Heart right ventricle (tissue), 16 donors: ENCODE results near the gene CNOT11. TPM values are rescaled to one million over a fixed set of nuclear protein-coding genes. Genes with fewer than 3 reads are reported as not detected.

ENCODE experiments used
- ATAC-seq, 8 donors: fragments of 200-7000 bp; cut with Tn5 transposase; one replicate each; pipeline ENCODE4 v1.9.1; 2020; ENCODE audit warnings: mild to moderate bottlenecking in 8 of 8, moderate library complexity in 8 of 8, moderate number of reproducible peaks in 1 of 8
- DNase-seq, 2 donors: peaks; one replicate each; pipeline ENCODE4 v3.0.0-alpha.2; 2020
- H3K27ac ChIP-seq, 10 donors: fragments of 200-600 bp; sonication (generic) in 2 of 10; one replicate each; pipeline versions ENCODE4 v1.5.0 to v1.8.0; 2020 to 2022; ENCODE audit warnings: mild to moderate bottlenecking in 3 of 10
- H3K27me3 ChIP-seq, 7 donors: fragments of 200-600 bp; one replicate each; pipeline ENCODE4 v1.8.0; 2021 to 2022; ENCODE audit warnings: mild to moderate bottlenecking in 2 of 7
- H3K36me3 ChIP-seq, 9 donors: fragments of 200-600 bp; sonication (generic) in 1 of 9; one replicate each; pipeline versions ENCODE4 v1.5.0 to v1.8.0; 2020 to 2022; ENCODE audit warnings: mild to moderate bottlenecking in 2 of 9
- H3K4me1 ChIP-seq, 9 donors: fragments of 200-600 bp; sonication (generic) in 1 of 9; one replicate each; pipeline versions ENCODE4 v1.5.0 to v1.8.0; 2020 to 2022; ENCODE audit warnings: mild to moderate bottlenecking in 4 of 9
- H3K4me3 ChIP-seq, 10 donors: fragments of 200-600 bp; sonication (generic) in 2 of 10; one replicate each; pipeline versions ENCODE4 v1.5.0 to v1.8.0; 2020 to 2022; ENCODE audit warnings: mild to moderate bottlenecking in 7 of 10, moderate library complexity in 2 of 10
- H3K9me3 ChIP-seq, 11 donors: fragments of 200-600 bp in 10 of 11; sonication (generic) in 2 of 11; one replicate each; pipeline versions ENCODE4 v1.5.0 to v1.8.0; 2013 to 2022; ENCODE audit warnings: mild to moderate bottlenecking in 2 of 11, control low read depth in 1 of 11, moderate library complexity in 1 of 11
- WGBS, 2 donors: extraction: QIAGEN DNeasy Blood & Tissue Kit; methylation state at CpG; one replicate each; pipeline ENCODE4 v1.1.7; 2013; ENCODE audit warnings: inconsistent platforms in 1 of 2; 5-methylcytosine and 5-hydroxymethylcytosine counted together
- intact Hi-C, 10 donors: fragments of 100-400 bp; cut with DNase I; formaldehyde crosslinking; loops; one replicate each; pipeline versions ENCODE4 v1.11.1 to v1.14.2; 2022
- polyA plus RNA-seq, 2 donors: library from polyadenylated mRNA; stranded (reverse); fragments of 200-250 nt; gene quantifications; one replicate each; pipeline ENCODE4 v1.2.3, GENCODE V29; 2013
- total RNA-seq, 10 donors: library from RNA; stranded (reverse); fragmentation: NEBNext Ultra II Directional in 3 of 10; extraction: Animal tissue kit (Norgen Biotek cat#: 25700) in 3 of 10; gene quantifications; one replicate each; pipeline versions ENCODE4 v1.2.1 to v1.2.4, GENCODE V29; 2021 to 2023
- TF ChIP-seq, protein P1 (sequence below), 9 donors: fragments of 200-600 bp; sonication (generic) in 2 of 9; IDR thresholded peaks; one replicate each; pipeline versions ENCODE4 v1.5.0 to v1.8.0; 2021 to 2022; ENCODE audit warnings: antibody characterized with exemption in 9 of 9, mild to moderate bottlenecking in 5 of 9, moderate library complexity in 1 of 9
- donor health status: Arrhythmogenic right ventricular cardiomyopathy.
- donor health status: ischemic (EF 13 %, LVEDD 7.1; RV severe dilation, severe dysfunction).
- donor health status: healthy with polysubstance abuse.
- donor health status: DM: no; HTN: yes; CAD: no.
- donor health status: DM: no; HTN: no; CAD: no.
- donor health status: ischemic (EF 25% LVEDD 6.9; RV normal size, moderate dysfunction).
- donor health status: ischemic (EF 25% LVEDD 5.7; RV mildly dilated, moderate dysfunction).
- donor health status: healthy.
- donor health status: DM: yes; HTN: yes; CAD: no.
- donor health status: Ischemic cardiomyopathy.
- donor health status: ischemic (EF 35%, LVEDD 5.7; RV mildly dilated, moderate dysfunction).
- donor health status: nonischemic (EF 11% LVEDD 7.7; RV severe dilation, severe dysfunction).
- donor health status: DM: yes; HTN: yes; CAD: no.
- donor health status: PGD.
- donor health status: ischemic (EF 29% LVEDD 5.4; RV normal size, mild dysfunction).
- donor health status: nonischemic (EF 23%, LVEDD 6.1; RV moderate dilation, normal function).

CNOT11 gene
- total and polyA plus RNA-seq, 12 donors, result 14.5 to 77.1 (median 43.8) TPM

GRCh38 chr2:101296371-101296770, 43.7 kb downstream of the CNOT11 start:
- intact Hi-C loops, result no loop called here
- peaks cover 4 to 88% (median 25%) of the 10 kb centered on the region in 9 donors for H3K4me1 ChIP-seq
- WGBS, 2 donors, result 78 to 87% methylated on average over 5 of the region's 5 CpGs
- DNase-seq (no peak), ATAC-seq (no peak)
- TF ChIP-seq, protein P1, sequence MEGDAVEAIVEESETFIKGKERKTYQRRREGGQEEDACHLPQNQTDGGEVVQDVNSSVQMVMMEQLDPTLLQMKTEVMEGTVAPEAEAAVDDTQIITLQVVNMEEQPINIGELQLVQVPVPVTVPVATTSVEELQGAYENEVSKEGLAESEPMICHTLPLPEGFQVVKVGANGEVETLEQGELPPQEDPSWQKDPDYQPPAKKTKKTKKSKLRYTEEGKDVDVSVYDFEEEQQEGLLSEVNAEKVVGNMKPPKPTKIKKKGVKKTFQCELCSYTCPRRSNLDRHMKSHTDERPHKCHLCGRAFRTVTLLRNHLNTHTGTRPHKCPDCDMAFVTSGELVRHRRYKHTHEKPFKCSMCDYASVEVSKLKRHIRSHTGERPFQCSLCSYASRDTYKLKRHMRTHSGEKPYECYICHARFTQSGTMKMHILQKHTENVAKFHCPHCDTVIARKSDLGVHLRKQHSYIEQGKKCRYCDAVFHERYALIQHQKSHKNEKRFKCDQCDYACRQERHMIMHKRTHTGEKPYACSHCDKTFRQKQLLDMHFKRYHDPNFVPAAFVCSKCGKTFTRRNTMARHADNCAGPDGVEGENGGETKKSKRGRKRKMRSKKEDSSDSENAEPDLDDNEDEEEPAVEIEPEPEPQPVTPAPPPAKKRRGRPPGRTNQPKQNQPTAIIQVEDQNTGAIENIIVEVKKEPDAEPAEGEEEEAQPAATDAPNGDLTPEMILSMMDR (IDR thresholded peaks at IDR 0.05), result no peak
- H3K27me3 ChIP-seq, result no peaks in the 10 kb centered on the region
- H3K27ac ChIP-seq, result no peak overlapping the region
- no peaks in the 10 kb centered on the region for H3K9me3 ChIP-seq
- peaks cover 0 to 69% (median 3%) of the 10 kb centered on the region in 9 donors for H3K36me3 ChIP-seq
- no peak overlapping the region for H3K4me3 ChIP-seq

DNA sequence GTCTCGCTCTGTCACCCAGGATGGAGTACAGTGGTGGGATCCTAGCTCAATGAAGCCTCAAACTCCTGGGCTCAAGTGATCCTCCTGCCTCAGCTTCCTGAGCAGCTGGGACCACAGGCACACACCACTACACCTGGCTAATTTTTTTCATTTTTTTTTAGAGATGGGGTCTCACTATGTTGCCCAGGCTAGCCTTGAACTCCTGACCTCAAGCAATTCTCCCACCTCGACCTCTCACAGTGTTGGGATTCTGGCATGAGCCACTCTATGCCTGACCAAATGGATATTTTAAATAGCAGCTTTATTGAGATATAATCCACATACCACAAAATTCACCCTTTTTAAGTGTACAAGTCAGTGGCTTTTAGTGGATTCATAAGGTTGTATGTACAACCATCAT, 44.7 kb downstream of the CNOT11 start:
- WGBS, 2 donors, result 79 to 92% methylated on average over 2 of the region's 2 CpGs
- ATAC-seq, result no peak
- H3K9me3 ChIP-seq, result no peaks in the 10 kb centered on the region
- no peaks in the 10 kb centered on the region for H3K27me3 ChIP-seq
- no peak overlapping the region for H3K4me3 ChIP-seq
- no peak overlapping the region for H3K27ac ChIP-seq
- intact Hi-C loops, result no loop called here
- peaks cover 4 to 97% (median 34%) of the 10 kb centered on the region in 9 donors for H3K4me1 ChIP-seq
- peaks cover 0 to 69% (median 3%) of the 10 kb centered on the region in 9 donors for H3K36me3 ChIP-seq
- no peak for DNase-seq
- TF ChIP-seq, protein P1 (IDR thresholded peaks at IDR 0.05), result no peak

GRCh38 chr2:101299604-101300003, 46.9 kb downstream of the CNOT11 start:
- Histone ChIP-seq H3K9me3 (no peaks in the 10 kb centered on the region), H3K27me3 (no peaks in the 10 kb centered on the region), H3K4me3 (no peak overlapping the region), H3K4me1 (peaks cover 4 to 100% (median 47%) of the 10 kb centered on the region in 9 donors), H3K36me3 (peaks cover 0 to 67% (median 0%) of the 10 kb centered on the region in 9 donors), H3K27ac (no peak overlapping the region)
- ATAC-seq (no peak), DNase-seq (no peak)
- 54 to 61% methylated on average over 6 of the region's 6 CpGs for WGBS, 2 donors
- TF ChIP-seq, protein P1 (IDR thresholded peaks at IDR 0.05), result no peak
- intact Hi-C loops, result loop anchor here in 1 of 10 donors (10.0 kb wide), 1 partner anchor 45 kb away; the partner anchor contains the start of gene CNOT11

GRCh38 chr2:101300164-101300563, 47.5 kb downstream of the CNOT11 start:
- Histone ChIP-seq H3K9me3 (no peaks in the 10 kb centered on the region), H3K36me3 (peaks cover 0 to 65% (median 0%) of the 10 kb centered on the region in 9 donors), H3K27ac (no peak overlapping the region), H3K4me3 (no peak overlapping the region), H3K27me3 (no peaks in the 10 kb centered on the region), H3K4me1 (peaks cover 4 to 100% (median 53%) of the 10 kb centered on the region in 9 donors)
- DNase-seq, result no peak
- intact Hi-C loops, result loop anchor here in 1 of 10 donors (10.0 kb wide), 1 partner anchor 45 kb away; the partner anchor contains the start of gene CNOT11
- TF ChIP-seq, protein P1 (IDR thresholded peaks at IDR 0.05), result no peak
- no peak for ATAC-seq
- 82% methylated on average over 1 of the region's 1 CpG for WGBS, 2 donors
